GM18873 (cell line): Measurements from ENCODE around the gene SDC1.
"Not testable (repeated sequence)": the region's sequence is repeated elsewhere in the genome, so short reads cannot be mapped to it uniquely, and the experiment has no call there.

ENCODE experiments used
- ATAC-seq: cut with Tn5 transposase; IDR thresholded peaks from one replicate; pipeline ENCODE4 v1.9.1; 2021; ENCODE audit warnings: mild to moderate bottlenecking, moderate library complexity, moderate number of reproducible peaks; ENCODE audit not compliant: unreplicated experiment, low FRiP score

The SDC1 gene

DNA sequence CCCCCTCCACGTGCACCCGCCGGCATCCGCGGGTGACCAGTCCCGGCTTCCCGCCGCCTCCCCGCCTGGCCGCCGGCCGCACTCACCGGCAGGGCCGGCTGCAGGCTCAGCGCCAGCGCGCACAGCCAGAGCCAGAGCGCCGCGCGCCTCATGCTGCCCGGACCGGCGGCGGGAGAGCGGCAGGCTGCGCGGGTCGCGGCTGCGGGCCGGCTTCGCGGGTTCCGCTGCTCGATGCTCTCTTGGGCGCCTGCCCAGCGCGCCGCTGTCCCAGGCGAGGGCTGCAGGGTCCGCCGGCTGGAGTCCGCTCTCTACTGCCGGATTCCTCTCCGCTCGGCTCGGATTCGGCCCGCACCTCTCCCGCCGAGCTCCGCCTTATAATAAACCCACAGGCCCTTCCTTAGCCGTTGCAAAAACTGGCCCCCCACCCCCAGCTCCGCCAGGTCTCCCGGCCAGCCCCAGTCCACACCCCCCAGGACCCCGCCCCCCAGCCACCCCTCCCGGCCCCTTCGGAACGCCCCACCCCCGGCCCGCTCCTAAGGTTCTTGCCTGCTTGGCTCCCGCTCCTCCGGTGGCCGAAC lies at the start of gene SDC1:
SDC1 (minus strand) TSS at position 415 of the 578 bp plus-strand sequence; CDS start at position 152, 263 bp downstream.
- ATAC-seq, result no peak

- no peak for ATAC-seq
Measured at GRCh38 chr2:20273042-20273441, 48.1 kb upstream of the SDC1 start.

DNA sequence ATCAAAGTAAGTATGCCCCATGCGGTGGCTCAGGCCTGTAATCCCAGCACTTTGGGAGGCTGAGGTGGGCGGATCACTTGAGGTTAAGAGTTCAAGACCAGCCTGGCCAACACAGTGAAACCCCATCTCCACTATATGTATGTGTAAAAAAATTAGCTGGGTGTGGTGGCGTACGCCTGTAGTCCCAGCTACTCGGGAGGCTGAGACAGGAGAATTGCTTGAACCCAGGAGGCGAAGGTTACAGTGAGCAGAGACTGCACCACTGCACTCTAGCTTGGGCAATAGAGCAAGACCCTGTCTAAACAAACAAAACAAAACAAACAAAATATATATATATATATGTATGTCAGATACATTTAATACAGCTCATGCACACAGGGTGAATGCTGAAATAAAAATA lies 43.4 kb upstream of the SDC1 start:
- not testable (repeated sequence) for ATAC-seq

- no peak for ATAC-seq
Measured at GRCh38 chr2:20267529-20267928, 42.6 kb upstream of the SDC1 start.

DNA sequence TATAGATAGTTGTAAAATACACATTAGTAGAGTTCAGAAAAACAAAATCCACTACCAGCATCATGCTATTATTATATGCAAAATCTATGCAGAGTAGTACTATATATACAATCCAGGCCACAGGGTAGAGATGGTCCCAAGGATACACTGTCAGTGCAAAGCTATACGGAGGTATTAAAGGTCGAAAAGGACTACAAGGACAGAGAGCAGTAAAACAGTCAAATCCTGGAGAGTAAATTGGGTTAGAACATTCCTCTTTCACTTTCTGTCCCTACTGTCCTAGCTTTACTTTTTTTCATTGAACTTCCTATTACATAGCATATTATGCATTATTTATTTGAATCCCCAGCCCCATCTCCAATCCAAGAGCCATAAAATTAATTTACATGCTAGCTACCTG lies 39.7 kb upstream of the SDC1 start:
- no peak for ATAC-seq

- ATAC-seq, result no peak
Measured at GRCh38 chr2:20257411-20257810, 32.5 kb upstream of the SDC1 start.

GRCh38 chr2:20254731-20255130 lies 29.8 kb upstream of the SDC1 start:
- ATAC-seq, result no peak

DNA sequence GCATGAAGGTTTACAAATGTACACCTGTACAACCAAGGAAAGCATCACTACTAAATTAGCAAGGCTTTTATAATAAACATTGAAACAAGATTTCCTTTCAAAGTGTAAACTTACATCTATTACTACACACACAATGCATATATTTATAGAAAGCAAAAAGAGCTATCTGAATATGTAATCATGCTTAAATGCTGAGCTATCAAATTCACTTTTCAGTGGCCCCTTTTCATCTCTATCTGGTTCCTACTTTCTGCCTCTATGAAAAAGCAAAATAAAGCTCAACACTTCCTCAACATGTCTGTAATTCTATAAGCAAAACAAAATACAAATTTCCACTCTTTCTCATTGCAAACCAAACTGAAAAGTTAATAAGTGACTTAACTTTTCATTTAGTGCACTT lies 25.5 kb upstream of the SDC1 start:
- ATAC-seq, result no peak

DNA sequence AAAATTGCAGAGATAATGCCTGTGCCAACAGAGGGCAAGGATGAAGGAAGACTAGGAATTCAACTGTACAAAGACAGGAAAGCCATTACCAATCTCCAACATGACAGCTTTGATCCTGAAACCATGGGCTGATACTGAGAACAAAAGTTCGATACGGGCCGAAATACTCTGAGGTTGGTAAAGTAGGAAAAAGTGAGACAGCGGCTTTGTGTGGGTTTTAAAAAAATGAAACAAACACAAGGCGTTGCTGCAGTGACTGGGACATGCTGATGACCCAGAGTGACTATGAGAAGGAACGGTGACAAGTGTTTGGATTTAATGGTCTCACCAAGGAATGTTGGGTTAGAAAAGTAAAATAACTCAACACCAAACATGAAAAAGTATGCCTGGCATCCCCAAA lies 24.2 kb upstream of the SDC1 start:
- ATAC-seq, result no peak

- ATAC-seq, result no peak
Measured at GRCh38 chr2:20247084-20247483, 22.2 kb upstream of the SDC1 start.

- not testable (repeated sequence) for ATAC-seq
Measured at GRCh38 chr2:20243637-20244036, 18.7 kb upstream of the SDC1 start.

DNA sequence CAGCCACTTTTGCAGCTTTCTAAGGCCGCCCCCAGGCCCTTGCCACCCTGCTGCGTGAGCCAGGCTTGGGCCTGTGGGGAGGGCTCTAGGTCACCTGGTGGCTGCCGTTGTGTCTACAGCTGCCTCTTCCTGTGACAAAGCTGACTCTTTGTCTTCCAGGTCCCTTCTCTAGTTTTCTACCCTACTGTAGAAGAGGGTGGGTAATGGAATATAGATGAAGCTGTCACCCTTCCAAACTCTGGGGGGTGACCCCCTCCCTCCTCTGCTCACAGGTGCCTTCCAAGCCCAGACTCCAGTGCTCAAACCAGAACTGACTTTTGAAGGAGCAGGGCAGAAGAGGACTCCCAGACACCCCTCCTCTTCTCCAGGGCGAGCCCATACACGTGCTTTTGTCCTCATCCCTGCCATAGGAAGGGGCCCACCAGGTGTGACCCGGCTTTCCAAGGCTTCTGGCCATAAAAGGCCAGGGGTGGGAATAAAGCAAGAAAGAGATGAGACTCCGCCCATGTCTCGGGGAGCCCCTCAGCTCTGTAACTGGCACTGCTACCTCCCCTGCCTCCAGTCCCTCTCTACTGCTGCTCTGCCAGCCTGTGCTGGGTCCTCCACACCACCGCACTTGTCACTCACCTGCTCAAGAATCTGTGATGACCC lies 17.9 kb upstream of the SDC1 start:
- ATAC-seq, result no peak

DNA sequence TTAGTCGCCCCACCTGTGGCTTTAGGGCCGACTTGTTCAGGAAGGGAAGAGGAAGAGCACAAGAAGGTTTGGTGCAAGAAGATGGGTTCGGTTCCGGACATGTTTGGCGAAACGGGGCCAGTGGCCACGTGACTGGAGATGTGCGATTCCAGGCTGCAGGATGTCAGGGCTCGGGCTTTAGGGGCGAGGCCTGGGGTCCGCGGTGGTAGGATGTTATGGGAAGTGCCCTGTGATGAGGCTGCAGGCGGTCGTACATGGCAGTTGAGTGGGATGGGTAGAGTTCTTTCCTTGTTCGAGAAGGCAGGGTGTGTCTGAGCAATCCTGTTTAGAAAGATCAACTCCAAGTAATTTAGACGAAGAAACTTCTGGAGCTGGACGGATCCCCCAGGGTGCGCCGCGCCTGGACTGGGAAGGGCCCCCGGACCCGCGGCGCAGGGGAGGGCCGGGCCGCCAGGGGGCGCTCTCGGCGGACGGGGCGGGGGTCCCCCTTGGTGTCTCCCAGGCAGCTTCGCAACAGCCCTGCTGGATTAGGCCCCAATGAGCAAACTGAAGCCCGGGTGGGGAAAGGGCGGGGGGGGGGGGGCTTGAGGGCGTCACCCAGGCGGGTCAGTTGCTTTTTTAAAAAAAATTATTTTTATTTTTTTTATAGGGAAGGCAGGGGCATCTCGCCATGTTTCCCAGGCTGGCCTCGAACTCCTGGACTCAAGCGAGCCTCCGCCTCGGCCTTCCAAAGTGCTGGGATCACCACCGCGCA lies 17.2 kb upstream of the SDC1 start:
- ATAC-seq, result no peak

DNA sequence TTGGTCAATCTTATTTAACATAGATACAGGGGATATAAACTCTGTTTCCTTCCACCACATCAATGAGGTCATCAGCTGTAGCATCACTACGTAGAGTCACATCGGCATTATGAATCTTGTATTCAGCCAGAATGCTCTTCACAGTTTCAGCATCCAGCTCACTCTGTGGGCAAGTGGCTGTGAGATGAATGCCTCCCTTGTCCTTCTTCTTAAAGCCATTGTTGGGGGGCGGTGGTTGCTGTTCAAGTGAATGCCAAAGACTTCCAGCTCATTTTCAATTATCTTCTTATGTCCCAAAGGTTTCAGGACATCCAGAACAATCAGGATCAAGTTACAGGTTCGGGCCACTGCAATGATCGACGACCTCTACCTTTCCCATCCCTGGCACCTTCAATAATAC lies 15.4 kb upstream of the SDC1 start:
- not testable (repeated sequence) for ATAC-seq

- ATAC-seq, result no peak
Measured at GRCh38 chr2:20236496-20236895, 11.6 kb upstream of the SDC1 start.

GRCh38 chr2:20235655-20236305 lies 10.8 kb upstream of the SDC1 start:
- no peak for ATAC-seq

DNA sequence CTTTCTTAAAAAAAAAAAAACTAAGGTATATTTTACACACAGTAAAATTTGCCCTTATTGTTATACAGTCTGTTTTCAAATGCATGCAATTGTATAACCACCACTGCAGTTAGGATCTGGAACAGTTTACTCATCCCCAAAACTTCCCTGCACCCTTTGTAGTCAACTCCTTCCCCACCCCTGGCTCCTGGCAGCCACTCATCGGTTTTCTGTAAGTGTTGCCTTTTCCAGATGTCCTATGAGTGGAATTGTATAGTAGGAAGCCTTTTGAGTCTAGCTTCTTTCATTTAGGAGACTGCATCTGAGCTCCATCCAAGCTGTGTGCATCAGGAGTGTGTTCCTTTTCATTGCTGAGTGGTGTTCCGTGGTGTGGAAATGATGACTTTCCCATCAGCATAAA lies 9.7 kb upstream of the SDC1 start:
- not testable (repeated sequence) for ATAC-seq

GRCh38 chr2:20232837-20233207 lies 7.9 kb upstream of the SDC1 start:
- no peak for ATAC-seq

DNA sequence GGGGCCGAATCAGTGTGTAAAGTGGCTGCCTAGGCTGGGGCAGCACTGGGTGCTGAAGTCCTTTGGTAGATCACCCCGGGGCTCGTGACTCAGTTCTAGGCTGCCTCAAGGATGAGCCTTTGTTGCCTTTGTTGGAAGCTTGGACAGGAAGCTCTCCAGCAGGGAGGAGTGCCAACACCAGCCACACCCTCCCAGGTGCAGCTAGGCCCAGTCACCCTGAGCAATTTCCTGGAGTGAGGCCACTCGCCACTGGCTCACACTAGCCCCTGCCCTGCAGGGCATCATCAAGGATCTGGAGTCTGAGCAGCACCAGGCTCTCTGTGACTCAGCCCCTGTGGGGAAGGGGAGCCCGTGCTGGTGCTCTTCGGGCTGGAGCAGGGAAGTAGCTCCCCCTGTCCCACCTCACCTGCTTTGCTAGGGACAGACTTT lies 6.7 kb upstream of the SDC1 start:
- no peak for ATAC-seq

DNA sequence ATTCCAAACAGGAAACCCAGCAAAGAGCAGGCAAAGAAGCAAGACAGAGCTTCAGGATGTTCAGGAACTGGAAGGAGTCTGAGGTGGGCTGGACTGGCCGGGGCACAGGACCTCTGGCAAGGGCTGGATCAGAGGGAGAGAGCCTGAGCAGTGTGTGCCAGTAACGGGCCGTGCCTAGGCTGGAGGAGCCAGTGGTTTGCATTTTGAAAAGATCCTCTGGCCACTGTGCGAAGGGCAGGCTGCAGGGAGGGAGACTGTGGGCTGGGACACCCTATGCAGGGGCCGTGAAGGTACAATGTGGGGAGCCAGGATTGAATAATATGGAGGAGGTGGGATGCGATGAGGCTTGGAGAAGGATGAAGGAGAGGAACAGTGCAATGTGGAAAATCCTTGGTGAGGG lies 6.2 kb upstream of the SDC1 start:
- no peak for ATAC-seq

DNA sequence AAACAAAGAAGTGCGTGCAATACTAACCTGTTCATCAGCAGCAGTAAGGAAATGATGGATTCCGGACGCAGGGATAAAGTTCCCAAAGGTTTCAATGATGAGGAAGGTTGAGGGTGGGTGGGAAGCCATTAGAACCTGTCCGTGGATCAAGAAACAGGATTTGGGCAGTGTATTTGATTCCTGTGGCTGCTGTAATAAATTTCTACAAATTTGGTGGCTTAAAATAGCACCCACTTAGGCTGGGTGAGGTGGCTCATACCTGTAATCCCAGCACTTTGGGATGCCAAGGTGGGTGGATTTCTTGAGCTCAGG lies 5.1 kb upstream of the SDC1 start:
- ATAC-seq, result no peak
